Liver (tissue), 9 donors: ENCODE results near the gene ICAM4. TPM values are rescaled to one million over a fixed set of nuclear protein-coding genes. Genes with fewer than 3 reads are reported as not detected.

Source experiments
- DNase-seq: peaks from one replicate; pipeline ENCODE4 v3.0.0-alpha.2; 2017; ENCODE audit warnings: low spot score
- H3K27ac ChIP-seq, 2 donors: one replicate each; pipeline ENCODE4 v1.7.0; 2013; ENCODE audit warnings: inconsistent platforms in 2 of 2, low read length in 2 of 2, control low read depth in 1 of 2, low read depth in 1 of 2, mild to moderate bottlenecking in 1 of 2
- H3K27me3 ChIP-seq, 4 donors: one replicate each; pipeline versions ENCODE4 v1.6.1 to v1.7.0; 2013; ENCODE audit warnings: low read length in 3 of 4, inconsistent platforms in 1 of 4, mild to moderate bottlenecking in 1 of 4, moderate library complexity in 1 of 4; ENCODE audit not compliant: control insufficient read depth in 4 of 4, insufficient read depth in 4 of 4
- H3K36me3 ChIP-seq, 4 donors: one replicate each; pipeline versions ENCODE4 v1.6.1 to v1.7.0; 2013; ENCODE audit warnings: low read length in 3 of 4, mild to moderate bottlenecking in 3 of 4, low read depth in 1 of 4, moderate library complexity in 1 of 4; ENCODE audit not compliant: control insufficient read depth in 4 of 4, insufficient read depth in 3 of 4
- H3K4me1 ChIP-seq, 4 donors: one replicate each; pipeline versions ENCODE4 v1.6.1 to v1.7.0; 2013; ENCODE audit warnings: low read length in 3 of 4, mild to moderate bottlenecking in 3 of 4, moderate library complexity in 1 of 4; ENCODE audit not compliant: control insufficient read depth in 4 of 4, insufficient read depth in 4 of 4
- H3K4me3 ChIP-seq, 3 donors: one replicate each; pipeline versions ENCODE4 v1.6.1 to v1.7.0; 2013; ENCODE audit warnings: low read length in 3 of 3, control low read depth in 1 of 3, low read depth in 1 of 3, mild to moderate bottlenecking in 1 of 3
- H3K9ac ChIP-seq, 2 donors: one replicate each; pipeline ENCODE4 v1.7.0; 2013; ENCODE audit warnings: low read length in 2 of 2, mild to moderate bottlenecking in 2 of 2, moderate library complexity in 2 of 2, control low read depth in 1 of 2, low read depth in 1 of 2
- H3K9me3 ChIP-seq, 4 donors: one replicate each; pipeline versions ENCODE4 v1.6.1 to v1.7.0; 2013; ENCODE audit warnings: low read length in 3 of 4; ENCODE audit not compliant: control insufficient read depth in 4 of 4
- ATF3 ChIP-seq: IDR thresholded peaks from 2 replicates; pipeline ENCODE4 v1.6.1; 2016; ENCODE audit warnings: antibody characterized with exemption
- CTCF ChIP-seq: fragments of 150-350 bp; IDR thresholded peaks from 2 replicates; pipeline ENCODE4 v1.5.1; 2017; ENCODE audit warnings: improper control_type of control experiment, low read depth, low read length; ENCODE audit not compliant: missing input control
- EGR1 ChIP-seq, 2 donors: IDR thresholded peaks; 2 replicates each; pipeline ENCODE4 v1.6.1; 2016 to 2018; ENCODE audit warnings: antibody characterized with exemption in 2 of 2, low read depth in 2 of 2
- FOXA1 ChIP-seq: IDR thresholded peaks from 2 replicates; pipeline ENCODE4 v1.6.1; 2016; ENCODE audit warnings: antibody characterized with exemption
- FOXA2 ChIP-seq: IDR thresholded peaks from 2 replicates; pipeline ENCODE4 v1.6.1; 2016; ENCODE audit warnings: antibody characterized with exemption
- HNF4A ChIP-seq, 2 donors: conservative IDR thresholded peaks; 2 replicates each; pipeline ENCODE4 v1.6.1; 2016; ENCODE audit warnings: antibody characterized with exemption in 2 of 2, mild to moderate bottlenecking in 2 of 2
- HNF4G ChIP-seq: IDR thresholded peaks from 2 replicates; pipeline ENCODE4 v1.6.1; 2016; ENCODE audit warnings: antibody characterized with exemption
- MAX ChIP-seq: IDR thresholded peaks from 2 replicates; pipeline ENCODE4 v1.6.1; 2016; ENCODE audit warnings: antibody characterized with exemption
- NR2F2 ChIP-seq: IDR thresholded peaks from 2 replicates; pipeline ENCODE4 v1.6.1; 2016; ENCODE audit warnings: antibody characterized with exemption
- RAD21 ChIP-seq, 2 donors: IDR thresholded peaks; 2 replicates each; pipeline ENCODE4 v1.6.1; 2016; ENCODE audit warnings: antibody characterized with exemption in 2 of 2, mild to moderate bottlenecking in 2 of 2
- REST ChIP-seq: IDR thresholded peaks from 2 replicates; pipeline ENCODE4 v1.6.1; 2016; ENCODE audit warnings: antibody characterized with exemption, mild to moderate bottlenecking
- RXRA ChIP-seq, 2 donors: IDR thresholded peaks; 2 replicates each; pipeline ENCODE4 v1.6.1; 2017 to 2018; ENCODE audit warnings: antibody characterized with exemption in 2 of 2, mild to moderate bottlenecking in 1 of 2
- SP1 ChIP-seq: IDR thresholded peaks from 2 replicates; pipeline ENCODE4 v1.6.1; 2018; ENCODE audit warnings: antibody characterized with exemption, mild to moderate bottlenecking
- TAF1 ChIP-seq: conservative IDR thresholded peaks from 2 replicates; pipeline ENCODE4 v1.6.1; 2016; ENCODE audit warnings: antibody characterized with exemption, mild to moderate bottlenecking
- YY1 ChIP-seq: IDR thresholded peaks from 2 replicates; pipeline ENCODE4 v1.6.1; 2016; ENCODE audit warnings: antibody characterized with exemption, mild to moderate bottlenecking
- ZBTB33 ChIP-seq: IDR thresholded peaks from 2 replicates; pipeline ENCODE4 v1.6.1; 2016; ENCODE audit warnings: antibody characterized with exemption
- WGBS: extraction: QIAGEN DNeasy Blood & Tissue Kit; methylation state at CpG from one replicate; pipeline ENCODE4 v1.1.7; 2013; 5-methylcytosine and 5-hydroxymethylcytosine counted together
- polyA plus RNA-seq, 2 donors: library from polyadenylated mRNA; stranded (reverse) in 1 of 2; unstranded in 1 of 2; fragments of 200-250 nt in 1 of 2; fragments of >200 nt in 1 of 2; fragmentation: Nextera tagmentation in 1 of 2; extraction: Ambion mirVana in 1 of 2; gene quantifications; one replicate each; pipeline versions ENCODE4 v1.2.1 to v1.2.3, GENCODE V29; 2013 to 2015
- total RNA-seq, 2 donors: library from RNA; depleted of rRNA; stranded (reverse); fragments of >200 nt; gene quantifications; one replicate each; pipeline ENCODE4 v1.2.3, GENCODE V29; 2014
- donor health status: healthy.
- donor health status: healthy.
- donor health status: healthy.
- donor health status: healthy.
- donor health status: healthy.

Gene ICAM4
- total and polyA plus RNA-seq, 4 donors = 0.05 to 74.1 (median 0.33) TPM; not detected in 1

- TF ChIP-seq CTCF (no peak), SP1 (no peak), FOXA1 (no peak)
These were observed 29.7 kb downstream of the ICAM4 start (continued) for GRCh38 chr19:10316229-10317044.

GRCh38 chr19:10317045-10317856, 30.5 kb downstream of the ICAM4 start:
- Histone ChIP-seq H3K27ac (no peak overlapping the region), H3K27me3 (no peaks in the 10 kb centered on the region), H3K9me3 (no peaks in the 10 kb centered on the region), H3K9ac (no peak overlapping the region), H3K4me3 (no peak overlapping the region), H3K36me3 (peaks cover 13 to 42% (median 25%) of the 10 kb centered on the region in 4 donors), H3K4me1 (peaks cover 3 to 17% (median 9%) of the 10 kb centered on the region in 4 donors)
- no peak for DNase-seq
- no peak for TF ChIP-seq YY1
- no peak for TF ChIP-seq ATF3
- no peak for TF ChIP-seq NR2F2
- no peak for TF ChIP-seq TAF1
- no peak for TF ChIP-seq ZBTB33
- no peak for TF ChIP-seq SP1
- TF ChIP-seq RXRA (IDR thresholded peaks at IDR 0.05) = no peak
- TF ChIP-seq RAD21 (IDR thresholded peaks at IDR 0.05) = no peak
- TF ChIP-seq HNF4G = no peak
- TF ChIP-seq EGR1 (IDR thresholded peaks at IDR 0.05; ENCODE audit: low read depth in 2 of 2) = no peak
- TF ChIP-seq MAX = no peak
- no peak for TF ChIP-seq REST
- no peak for TF ChIP-seq FOXA1
- no peak for TF ChIP-seq CTCF
- TF ChIP-seq HNF4A (conservative IDR thresholded peaks at IDR 0.05) = no peak
- TF ChIP-seq FOXA2 = no peak
- 89% methylated on average over 29 of the region's 29 CpGs for WGBS
